Fibroblast of skin of scalp (primary cell): ENCODE measurements around the gene ACSF3.

ENCODE experiments used
- DNase-seq: peaks from one replicate; pipeline ENCODE4 v3.0.0-alpha.2; 2013

The ACSF3 gene

DNA sequence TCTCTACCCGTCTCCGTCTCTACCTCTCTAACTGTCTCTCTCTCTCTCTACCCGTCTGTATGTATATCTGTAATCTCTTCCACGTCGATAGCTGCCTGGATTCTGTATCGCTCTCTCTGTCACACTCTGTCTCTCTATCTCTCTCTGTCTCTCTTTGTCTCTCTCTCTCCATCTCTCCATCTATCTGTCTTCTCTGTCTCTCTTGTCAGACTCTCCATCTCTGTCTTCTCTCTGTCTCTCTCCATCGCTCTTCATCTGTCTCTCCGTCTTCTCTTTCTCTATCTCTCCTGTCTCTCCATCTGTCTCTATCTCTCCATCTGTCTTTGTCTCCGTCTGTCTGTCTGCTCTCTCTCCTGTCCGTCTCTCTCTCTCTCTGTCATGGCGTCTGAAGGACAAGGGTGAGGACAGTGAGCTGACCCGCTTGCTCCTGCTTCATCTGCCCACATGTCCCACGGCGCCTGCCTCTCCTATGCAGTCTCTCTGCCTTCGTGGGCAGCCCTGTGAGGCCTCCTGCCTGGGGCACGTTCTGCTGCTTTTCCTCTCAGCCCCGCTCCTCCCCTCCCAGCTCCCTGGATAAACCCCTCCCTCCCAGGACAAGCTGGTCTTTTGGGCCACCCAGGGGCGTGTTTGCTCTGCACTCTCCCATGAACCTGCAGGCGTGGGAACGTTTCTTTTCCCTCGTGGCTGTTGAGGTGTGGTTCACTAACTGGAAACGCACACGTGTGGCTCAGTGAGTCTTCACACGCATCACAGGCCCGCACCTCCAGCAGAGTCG is 18.9 kb downstream of the ACSF3 start:
- no peak for DNase-seq

DNA sequence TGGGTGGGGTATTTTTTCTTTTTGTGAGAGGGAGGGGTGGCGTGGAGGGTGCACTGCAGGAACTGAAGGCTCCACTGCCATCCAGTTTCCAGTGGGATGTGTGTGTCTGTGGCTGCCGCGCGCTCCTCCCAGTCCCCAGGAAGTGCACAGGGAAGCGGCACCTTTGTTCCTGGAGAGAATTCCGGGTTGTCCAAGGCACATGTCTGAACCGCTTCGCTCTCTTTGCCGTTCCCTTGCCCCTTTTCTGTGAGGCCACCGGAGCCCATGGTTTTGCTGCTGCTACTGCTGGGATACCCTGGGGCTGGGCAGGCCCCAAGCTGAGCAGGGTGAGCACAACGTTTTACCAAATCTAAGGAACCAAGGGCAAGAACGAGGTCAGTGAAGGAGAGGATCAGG is 19.5 kb downstream of the ACSF3 start:
- DNase-seq: no peak

DNA sequence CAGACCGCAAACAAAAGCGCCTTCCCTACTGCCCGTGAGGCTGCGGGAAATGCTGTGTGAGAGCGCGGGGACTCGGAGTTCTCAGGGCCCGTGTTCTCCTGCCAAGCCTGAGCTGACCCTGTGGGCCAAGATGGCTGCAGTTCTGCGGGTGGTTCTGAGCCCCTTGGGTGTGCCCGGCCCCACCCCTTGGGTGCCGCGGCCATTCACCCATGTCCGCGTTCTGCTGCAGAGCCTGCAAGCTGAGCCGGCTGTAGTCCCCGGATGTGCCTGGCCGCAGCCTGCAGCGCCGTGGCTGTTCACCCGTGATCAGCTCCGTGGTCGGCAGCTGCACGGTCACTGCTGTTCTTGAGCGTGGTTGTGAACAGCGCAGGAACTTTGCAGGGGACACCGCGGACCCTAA is 20.0 kb downstream of the ACSF3 start:
- no peak for DNase-seq

DNA sequence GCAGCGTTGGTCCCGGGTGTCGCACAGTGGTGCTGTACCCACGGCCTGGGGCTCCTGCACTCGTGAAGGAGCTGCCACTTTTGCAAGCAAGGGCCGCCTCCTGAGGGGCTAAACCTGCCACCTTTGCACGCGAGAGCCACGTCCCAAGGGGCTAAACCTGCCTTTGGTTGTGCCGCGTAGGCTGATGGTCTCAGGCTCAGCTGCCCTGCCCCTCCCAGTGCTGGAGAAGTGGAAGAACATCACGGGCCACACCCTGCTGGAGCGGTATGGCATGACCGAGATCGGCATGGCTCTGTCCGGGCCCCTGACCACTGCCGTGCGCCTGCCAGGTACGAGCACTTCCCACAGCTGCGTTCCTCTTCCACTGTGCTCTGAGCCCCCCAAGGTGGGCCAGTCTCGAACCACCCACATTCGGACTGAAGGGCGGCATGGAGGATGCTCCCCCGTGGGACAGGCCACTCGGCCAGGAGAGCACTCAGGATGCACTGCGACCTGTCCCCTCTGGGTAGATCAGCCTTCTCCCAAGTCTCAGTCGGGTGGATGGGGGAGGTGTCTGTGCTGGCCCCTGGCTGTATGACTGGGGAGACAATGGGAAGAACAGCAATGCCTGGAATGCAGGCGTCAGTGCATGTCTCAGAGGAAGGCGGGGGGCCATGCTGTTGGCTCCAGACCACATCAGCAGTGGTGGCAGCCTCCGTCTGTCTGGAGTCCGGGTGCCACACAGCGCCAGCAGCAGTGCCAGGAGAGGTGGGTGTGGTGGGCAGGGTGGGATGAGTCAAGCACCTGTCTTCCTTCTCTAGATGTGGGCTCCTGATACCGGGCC is 20.7 kb downstream of the ACSF3 start:
- peak; percentile 68 for DNase-seq

DNA sequence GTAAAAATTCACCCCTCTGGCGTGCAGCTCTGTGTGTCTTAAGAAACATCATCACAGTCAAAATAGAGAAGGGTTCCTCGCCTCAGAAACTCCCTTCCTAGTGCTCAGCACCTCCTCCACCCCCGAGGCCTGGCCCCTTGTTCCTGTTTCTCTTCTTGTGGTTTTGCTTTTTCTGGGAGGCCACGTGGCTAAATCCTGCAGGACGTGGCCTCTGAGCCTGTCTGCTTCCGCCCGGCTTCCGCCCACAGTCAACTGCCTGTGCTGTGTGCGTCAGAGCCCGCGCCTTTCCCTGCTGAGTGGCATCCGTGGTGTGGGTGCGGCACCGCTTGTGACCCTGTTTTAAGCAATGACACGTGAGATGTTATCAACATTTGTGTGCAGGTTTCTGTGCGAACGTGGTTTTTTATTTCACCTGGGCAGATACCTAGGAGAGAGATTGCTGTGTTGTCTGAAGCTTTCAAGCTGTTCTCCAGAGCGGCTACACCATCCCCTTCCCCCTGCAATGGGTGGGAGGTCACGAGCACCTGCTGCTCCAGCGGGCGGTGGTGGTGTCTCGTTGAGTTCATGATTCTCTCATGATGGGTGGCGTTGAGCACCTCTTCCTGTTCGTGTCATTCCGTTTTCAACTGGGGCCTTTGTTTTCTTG is 21.7 kb downstream of the ACSF3 start:
- peak; percentile 22 for DNase-seq

DNA sequence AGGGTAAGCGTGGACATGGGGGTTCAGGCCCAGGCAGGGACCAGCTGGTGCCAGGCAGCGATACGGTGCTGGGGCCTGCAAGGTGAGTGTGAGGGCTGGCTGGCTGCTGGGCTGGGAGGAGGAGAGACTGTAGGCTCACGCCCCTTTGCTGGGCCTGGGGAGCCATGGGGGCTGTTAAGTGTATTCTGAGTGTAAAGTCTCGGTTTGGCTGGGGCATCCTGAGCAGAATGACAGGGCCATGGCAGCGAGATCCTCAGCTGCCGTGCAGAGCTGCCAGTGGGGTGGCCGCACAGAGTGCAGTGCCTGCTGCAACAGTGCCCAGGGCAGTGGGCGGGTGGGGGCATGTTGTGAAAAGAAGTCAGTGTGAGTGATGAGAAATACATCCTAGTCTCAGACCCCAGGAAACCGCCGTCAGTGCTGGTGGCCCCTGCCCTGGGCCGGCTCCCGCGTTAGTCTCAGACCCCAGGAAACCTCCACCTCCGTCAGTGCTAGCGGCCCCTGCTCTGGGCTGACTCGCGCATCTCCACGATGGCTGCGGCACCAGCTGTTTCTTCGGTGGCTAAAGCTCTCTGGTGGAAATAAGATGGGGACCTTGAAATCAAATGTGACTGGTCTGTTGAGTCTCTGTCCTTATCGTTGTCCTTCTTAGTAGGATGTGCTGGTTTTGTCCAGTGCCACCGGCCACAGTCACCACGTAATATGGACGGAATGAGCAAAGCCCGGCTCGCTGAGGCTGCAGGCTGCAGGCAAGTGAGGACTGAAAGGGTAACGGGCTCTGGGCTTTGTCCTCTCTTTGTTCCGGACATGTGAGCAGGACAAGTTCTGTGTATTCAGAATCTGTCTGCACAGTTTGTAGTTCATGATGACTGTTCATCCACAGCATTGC is 22.9 kb downstream of the ACSF3 start:
- no peak for DNase-seq

DNA sequence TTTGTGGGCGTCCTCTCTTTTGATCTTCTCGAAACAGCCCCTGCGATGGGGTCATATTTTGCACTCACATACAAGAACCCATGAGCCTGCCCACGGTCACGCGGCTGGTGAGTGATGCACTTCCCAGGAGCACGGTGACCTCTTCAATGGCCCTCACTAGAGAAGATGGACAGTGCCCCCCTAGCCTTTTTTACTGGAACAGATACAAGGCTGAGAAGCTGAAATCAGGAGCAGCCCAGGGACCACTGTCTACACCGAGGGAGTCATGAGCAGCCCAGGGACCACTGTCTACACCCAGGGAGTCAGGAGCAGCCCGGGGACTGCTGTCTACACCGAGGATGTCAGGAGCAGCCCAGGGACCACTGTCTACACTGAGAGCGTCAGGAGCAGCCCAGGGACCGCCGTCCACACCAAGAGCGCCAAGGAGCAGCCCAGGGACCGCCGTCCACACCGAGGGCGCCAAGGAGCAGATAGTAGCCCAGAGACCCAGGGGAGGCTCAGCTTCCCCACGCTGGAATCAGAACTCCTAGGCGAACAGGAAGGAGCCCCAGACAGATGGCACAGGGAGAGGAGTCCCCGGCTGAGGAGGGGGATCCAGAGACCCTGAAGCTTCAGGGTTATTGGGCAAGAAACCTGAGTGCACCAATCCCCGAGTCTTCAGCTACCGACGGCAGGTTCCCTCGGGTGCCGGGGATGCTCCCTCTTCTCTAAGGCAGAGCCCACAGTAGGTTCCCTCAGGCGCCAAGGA is 23.7 kb downstream of the ACSF3 start:
- DNase-seq: no peak

DNA sequence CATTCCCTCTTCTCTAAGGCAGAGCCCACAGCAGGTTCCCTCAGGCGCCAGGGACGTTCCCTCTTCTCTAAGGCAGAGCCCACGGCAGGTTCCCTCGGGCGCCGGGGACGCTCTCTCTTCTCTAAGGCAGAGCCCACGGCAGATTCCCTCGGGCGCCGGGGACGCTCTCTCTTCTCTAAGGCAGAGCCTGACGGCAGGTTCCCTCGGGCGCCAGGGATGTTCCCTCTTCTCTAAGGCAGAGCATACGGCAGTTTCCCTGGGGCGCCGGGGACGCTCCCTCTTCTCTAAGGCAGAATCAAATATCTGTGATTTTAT is 24.3 kb downstream of the ACSF3 start:
- DNase-seq: no peak

DNA sequence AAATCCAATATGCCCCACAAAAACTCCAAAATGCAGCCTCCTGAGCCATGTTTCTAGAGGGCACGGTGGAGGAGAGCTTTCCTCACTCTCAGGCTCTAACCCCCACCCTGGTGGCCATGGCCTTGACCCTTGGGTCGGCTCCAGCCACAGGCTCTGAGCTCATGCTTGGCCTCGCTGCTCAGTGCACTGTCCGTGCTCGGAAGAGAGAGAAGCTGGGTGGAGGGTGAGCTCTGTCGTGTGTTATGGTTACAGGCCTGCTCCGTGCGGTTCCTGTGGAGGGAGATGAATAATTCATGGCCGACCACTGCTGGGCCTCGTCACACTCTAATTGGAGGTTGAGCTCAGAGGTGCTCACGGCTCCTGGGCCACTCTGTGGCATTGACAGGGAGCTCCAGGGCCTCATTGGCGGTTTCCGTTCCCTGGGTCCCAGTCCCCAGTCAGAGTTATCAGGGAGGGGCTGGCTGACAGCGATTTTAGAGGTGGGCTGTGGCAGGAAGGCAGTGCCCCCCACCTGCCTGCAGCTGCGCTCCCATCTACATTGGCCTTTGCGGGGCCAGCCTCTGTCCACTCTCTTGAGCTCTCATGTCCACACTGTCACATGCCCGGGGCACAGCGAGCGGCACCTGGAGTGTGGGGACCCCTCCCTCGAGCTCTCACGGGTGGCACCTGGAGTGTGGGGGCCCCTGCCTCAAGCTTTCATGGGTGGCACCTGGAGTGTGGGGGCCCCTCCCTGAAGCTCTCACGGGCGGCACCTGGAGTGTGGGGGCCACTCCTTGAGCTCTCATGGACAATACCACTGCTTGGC is 24.9 kb downstream of the ACSF3 start:
- no peak for DNase-seq

DNA sequence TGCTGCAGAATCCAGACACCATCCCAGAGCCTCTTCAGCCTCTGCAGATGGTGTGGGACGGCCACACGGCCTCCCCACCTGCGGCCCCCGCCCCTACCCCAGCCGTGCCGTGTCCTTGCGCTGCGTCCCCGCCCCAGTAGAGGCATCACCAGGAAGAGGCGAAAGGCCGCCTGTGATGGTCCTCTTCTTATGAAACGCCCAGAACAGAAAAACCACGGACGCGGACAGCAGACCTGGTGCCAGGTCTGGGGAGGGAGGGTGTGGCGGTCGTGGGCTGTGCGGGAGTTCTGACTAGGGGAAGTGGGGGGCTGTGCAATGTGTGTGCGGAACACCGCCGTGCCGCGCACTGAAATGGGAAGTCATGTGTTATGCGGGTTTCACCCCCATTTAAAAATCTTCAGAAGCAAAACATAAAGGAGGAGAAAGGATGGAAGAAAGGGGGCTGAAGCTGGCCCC is 25.5 kb downstream of the ACSF3 start:
- no peak for DNase-seq

DNA sequence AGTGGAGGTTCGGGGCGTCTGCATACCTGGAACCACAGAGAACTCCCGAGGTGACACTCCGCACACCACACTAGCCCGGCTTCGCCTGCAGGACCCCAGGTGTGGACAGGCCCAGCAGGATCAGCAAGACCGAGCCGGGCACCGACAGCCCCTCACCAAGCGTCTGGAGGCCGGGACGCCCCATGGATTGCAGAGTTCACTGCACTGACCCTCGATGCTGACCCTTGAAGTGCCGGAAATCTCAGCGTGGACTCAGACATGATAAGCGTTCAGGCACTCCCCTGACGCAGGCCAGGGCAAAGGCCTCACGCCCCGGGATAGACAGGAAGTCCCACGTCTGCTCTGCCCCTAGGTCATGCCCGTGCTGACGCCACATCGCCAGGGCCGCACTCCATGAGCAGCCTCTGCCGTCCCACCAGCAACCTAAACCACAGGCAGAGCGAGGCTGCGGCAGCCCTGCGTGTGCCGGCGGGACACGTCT is 26.0 kb downstream of the ACSF3 start:
- DNase-seq: no peak

DNA sequence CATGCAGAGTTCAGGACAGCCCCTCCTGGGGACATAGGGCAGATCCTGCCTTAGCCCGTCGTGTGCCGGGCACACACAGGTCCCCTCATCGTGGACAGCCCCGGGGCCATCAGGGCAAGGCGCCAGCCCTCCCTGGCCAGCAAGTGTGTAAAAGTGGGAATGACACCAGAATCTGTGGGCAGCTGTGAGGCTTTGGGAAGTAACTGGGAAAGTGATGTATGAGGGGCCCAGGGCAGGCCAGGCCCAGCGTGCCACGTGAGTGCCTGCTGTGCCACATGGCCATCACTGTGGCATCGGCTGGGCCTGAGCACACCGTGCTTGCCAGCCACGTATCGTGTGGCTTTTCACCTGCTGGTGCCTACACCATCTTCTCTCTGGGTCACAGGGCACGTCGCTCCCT is 26.6 kb downstream of the ACSF3 start:
- no peak for DNase-seq

DNA sequence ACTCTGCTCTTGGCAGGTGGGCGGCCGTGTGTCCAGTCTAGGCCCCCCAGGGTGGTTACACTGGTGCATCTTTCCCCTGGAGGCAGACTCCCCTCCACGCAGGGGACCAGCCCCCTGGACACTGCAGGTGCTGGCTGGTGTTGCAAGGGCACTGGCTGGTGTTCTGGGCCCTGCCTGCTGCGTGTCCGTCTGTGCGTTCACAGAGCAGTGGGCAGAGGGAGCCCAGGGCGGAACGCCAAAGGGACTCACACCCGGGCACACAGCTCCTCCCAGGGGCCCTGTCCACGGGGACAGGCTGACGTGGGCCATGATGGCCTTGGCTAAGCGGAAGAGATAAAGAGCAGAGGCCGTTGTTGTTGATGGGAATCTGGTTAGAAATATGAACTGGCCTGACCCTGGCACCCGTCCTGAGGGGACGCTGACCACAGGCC is 27.3 kb downstream of the ACSF3 start:
- no peak for DNase-seq

DNA sequence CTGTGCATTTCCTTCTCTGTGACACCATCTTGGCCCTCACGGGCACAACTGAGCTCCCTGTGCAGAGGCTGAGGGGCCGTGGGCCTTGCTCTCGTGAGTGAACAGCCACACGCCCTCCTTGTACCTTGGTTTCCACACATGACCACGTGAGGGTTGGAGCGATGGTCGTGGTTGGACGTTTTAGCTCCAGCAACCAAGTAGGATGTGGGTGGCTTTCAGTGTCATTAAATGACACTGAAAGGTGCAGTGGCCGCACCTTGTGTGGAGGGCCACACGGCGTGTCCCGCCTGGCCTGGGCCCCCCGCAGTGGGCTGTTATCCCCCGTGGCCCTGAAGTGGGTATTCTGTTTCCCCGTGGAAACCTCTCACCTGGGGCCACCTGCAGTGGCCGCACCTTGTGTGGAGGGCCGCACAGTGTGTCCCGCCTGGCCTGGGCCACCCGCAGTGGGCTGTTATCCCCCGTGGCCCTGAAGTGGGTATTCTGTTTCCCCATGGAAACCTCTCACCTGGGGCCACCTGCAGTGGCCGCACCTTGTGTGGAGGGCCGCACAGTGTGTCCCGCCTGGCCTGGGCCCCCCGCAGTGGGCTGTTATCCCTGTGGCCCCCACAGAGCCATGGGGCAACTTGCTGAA is 28.2 kb downstream of the ACSF3 start:
- DNase-seq: no peak

DNA sequence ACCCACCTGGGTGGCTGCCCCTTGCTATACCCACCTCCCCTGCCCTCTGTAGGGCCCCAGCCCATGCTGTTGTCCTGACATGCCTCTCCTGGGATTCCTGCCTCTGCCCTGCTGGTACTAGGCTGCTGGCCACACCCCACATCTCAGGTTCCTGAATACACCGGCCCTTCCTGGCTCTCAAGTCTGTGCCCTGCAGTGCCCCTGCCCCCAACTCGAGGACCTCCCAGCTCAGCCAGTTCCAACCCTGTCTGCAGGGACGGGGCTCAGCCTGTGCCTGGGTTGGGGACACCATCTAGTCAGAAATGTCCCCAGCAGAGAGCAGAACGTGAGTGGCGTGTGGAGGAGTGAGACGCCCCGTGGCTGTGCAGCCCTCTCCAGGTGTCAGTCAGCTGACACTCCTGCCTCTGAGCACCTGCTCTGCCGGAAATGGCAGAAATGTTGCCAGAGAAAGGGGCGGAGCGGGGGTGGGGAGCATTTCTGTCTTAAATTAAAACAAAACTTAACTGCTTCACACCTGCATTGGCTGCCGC is 28.7 kb downstream of the ACSF3 start:
- DNase-seq: no peak

DNA sequence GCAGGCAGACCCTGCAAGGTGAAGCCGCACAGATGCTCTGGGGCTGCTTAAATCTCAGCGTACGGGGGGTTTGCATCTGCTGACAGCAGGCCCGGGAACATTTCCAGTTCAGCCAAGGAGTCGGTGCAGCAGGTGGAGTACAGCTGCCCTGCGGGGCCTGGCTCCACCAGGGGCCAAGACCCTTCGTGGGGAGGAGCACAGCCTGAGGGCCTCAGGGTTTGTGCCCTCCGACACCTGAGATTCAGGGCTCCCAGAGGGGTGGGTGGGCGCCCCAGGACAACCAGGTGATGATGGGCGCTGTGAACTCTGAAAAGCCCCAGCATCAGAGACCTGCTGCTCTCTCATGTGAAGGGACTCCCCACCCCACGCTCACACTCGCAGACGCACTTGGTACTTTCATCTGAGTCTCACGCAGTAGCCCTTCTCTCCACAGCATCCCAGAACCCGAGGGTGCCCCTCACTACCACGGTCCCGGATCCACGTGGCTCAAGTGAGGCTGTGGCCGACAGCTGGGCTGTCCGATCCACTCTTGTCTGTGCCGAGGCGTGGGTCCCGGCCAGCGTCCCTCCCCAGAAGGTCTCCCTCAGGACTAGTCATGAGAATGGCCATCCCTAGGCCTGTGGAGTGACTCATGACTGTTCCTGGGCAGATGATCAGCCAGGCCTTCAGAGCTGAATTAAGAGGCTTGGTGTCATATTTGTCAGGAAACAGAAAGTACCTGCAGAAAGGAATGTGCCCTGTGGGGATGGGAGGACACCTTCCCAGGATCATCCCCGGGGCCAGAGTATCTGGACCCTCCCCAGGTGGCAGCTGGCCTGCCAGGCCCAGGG is 29.6 kb downstream of the ACSF3 start:
- DNase-seq: no peak

DNA sequence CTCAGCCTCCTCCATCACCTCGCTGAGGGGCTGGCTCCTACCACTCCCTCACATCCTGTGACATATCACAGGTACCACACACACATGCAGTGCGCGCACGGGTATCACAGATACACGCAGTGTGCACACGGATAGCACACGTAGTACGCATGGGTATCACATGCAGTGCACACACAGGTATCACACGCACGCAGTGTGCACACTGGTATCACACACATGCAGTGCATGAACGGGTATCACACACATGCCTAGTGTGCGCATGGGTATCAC is 30.1 kb downstream of the ACSF3 start:
- DNase-seq: no peak

DNA sequence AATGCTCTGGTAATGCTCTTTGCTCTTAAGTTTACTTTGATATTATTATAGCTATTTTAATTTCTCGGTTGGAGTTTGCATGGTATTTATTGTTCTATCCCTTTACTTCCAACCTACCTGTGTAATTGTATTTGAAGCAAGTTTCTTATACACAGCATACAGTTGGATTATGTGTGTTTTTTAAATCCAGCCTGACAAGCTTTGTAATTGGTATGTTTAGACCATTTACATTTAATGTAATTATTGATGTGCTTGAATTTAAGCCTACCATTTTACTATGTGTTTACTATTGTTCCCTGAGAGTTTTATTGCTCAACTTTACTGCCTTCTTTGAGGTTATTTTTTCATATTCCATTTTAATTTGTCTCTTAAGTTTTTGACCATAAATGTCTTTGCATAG is 35.7 kb downstream of the ACSF3 start:
- no peak for DNase-seq

DNA sequence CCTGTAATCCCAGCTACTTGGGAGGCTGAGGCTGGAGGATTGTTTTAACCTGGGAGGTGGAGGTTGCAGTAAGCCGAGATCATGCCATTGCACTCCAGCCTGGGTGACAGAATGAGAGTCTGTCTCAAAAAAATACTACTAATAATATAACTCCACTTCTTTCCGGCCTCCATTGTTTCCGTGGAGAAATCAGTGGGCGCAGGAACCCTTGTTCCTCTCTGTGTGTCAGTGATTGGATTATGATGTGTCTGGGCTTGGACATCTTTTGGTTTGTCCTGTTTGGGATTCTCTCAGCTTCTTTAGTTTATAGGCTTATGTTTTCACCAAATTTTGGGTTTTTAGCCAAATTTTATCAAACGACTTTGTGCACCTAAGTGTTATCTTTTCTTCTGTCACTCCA is 36.8 kb downstream of the ACSF3 start:
- no peak for DNase-seq
